Mesendoderm (in vitro differentiated cells): ENCODE results near the gene ZNF618.

Experiments
- DNase-seq: peaks from one replicate; pipeline ENCODE4 v3.0.0; 2013
- H2AK5ac ChIP-seq: 2 replicates; pipeline ENCODE4 v1.6.1; 2013; ENCODE audit warnings: low read length, inconsistent platforms
- H2BK120ac ChIP-seq: 2 replicates; pipeline ENCODE4 v1.6.1; 2013; ENCODE audit warnings: low read depth, mild to moderate bottlenecking, low read length, moderate library complexity, mixed read lengths
- H2BK15ac ChIP-seq: replicated peaks from 2 replicates; pipeline ENCODE4 v1.6.1; 2013; ENCODE audit warnings: low read depth, mild to moderate bottlenecking, moderate library complexity
- H2BK5ac ChIP-seq: 2 replicates; pipeline ENCODE4 v1.6.1; 2013; ENCODE audit warnings: low read length, inconsistent platforms
- H3K18ac ChIP-seq: 2 replicates; pipeline ENCODE4 v1.6.1; 2013; ENCODE audit warnings: mild to moderate bottlenecking, low read length, mixed read lengths
- H3K23ac ChIP-seq: one replicate; pipeline ENCODE4 v1.6.1; 2013; ENCODE audit warnings: low read length
- H3K27ac ChIP-seq: 2 replicates; pipeline ENCODE4 v1.5.1; 2013; ENCODE audit warnings: low read depth, mild to moderate bottlenecking, inconsistent platforms, low read length, moderate library complexity
- H3K27me3 ChIP-seq: 2 replicates; pipeline ENCODE4 v1.6.1; 2013; ENCODE audit warnings: low read length, control low read depth, mild to moderate bottlenecking, inconsistent platforms; ENCODE audit not compliant: insufficient read depth, poor library complexity
- H3K36me3 ChIP-seq: 2 replicates; pipeline ENCODE4 v1.6.1; 2013; ENCODE audit warnings: low read length, inconsistent platforms; ENCODE audit not compliant: control insufficient read depth, insufficient read depth
- H3K4ac ChIP-seq: one replicate; pipeline ENCODE4 v1.6.1; 2013; ENCODE audit warnings: low read depth, mild to moderate bottlenecking, low read length, moderate library complexity
- H3K4me1 ChIP-seq: 2 replicates; pipeline ENCODE4 v1.6.1; 2013; ENCODE audit warnings: low read depth, low read length, inconsistent platforms; ENCODE audit not compliant: control insufficient read depth
- H3K4me2 ChIP-seq: 2 replicates; pipeline ENCODE4 v1.6.1; 2013; ENCODE audit warnings: low read length
- H3K4me3 ChIP-seq: 2 replicates; pipeline ENCODE4 v1.5.1; 2013; ENCODE audit warnings: mild to moderate bottlenecking, low read length
- H3K56ac ChIP-seq: one replicate; pipeline ENCODE4 v1.6.1; 2013; ENCODE audit warnings: low read length
- H3K79me1 ChIP-seq: 2 replicates; pipeline ENCODE4 v1.6.1; 2013; ENCODE audit warnings: low read length, inconsistent platforms
- H3K79me2 ChIP-seq: 2 replicates; pipeline ENCODE4 v1.6.1; 2013; ENCODE audit warnings: mild to moderate bottlenecking, low read length; ENCODE audit not compliant: control insufficient read depth, insufficient read depth
- H3K9ac ChIP-seq: 2 replicates; pipeline ENCODE4 v1.6.1; 2013; ENCODE audit warnings: low read length, inconsistent platforms
- H4K5ac ChIP-seq: one replicate; pipeline ENCODE4 v1.6.1; 2013; ENCODE audit warnings: low read length
- H4K8ac ChIP-seq: one replicate; pipeline ENCODE4 v1.6.1; 2013; ENCODE audit warnings: low read depth, mild to moderate bottlenecking, control low read depth, low read length, moderate library complexity
- WGBS: extraction: QIAGEN DNeasy Blood & Tissue Kit; methylation state at CpG from one replicate; pipeline ENCODE4 v1.1.7; 2013; ENCODE audit warnings: low lambda C conversion rate, missing lambda C conversion rate; ENCODE audit not compliant: insufficient coverage; ENCODE audit errors: extremely low coverage; 5-methylcytosine and 5-hydroxymethylcytosine counted together

ZNF618 gene

GRCh38 chr9:114051706-114052105, 175.6 kb downstream of the ZNF618 start:
- H3K9ac ChIP-seq, result no peak overlapping the region
- H3K4me1 ChIP-seq, result no peaks in the 10 kb centered on the region
- no peak overlapping the region for H3K56ac ChIP-seq
- H2BK120ac ChIP-seq, result no peak overlapping the region
- no peak for DNase-seq
- H4K8ac ChIP-seq, result no peak overlapping the region
- no peaks in the 10 kb centered on the region for H3K79me2 ChIP-seq
- no peak overlapping the region for H3K27ac ChIP-seq
- WGBS, result no CpG with 5 or more reads among the region's 7 CpGs
- no peak overlapping the region for H2AK5ac ChIP-seq
- H3K27me3 ChIP-seq, result no peaks in the 10 kb centered on the region
- H3K36me3 ChIP-seq, result peaks cover 5% of the 10 kb centered on the region
- no peak overlapping the region for H3K23ac ChIP-seq
- H3K79me1 ChIP-seq, result no peaks in the 10 kb centered on the region
- no peak overlapping the region for H3K4ac ChIP-seq
- no peak overlapping the region for H3K18ac ChIP-seq
- no peak overlapping the region for H2BK5ac ChIP-seq
- H4K5ac ChIP-seq, result no peak overlapping the region
- no peak overlapping the region for H3K4me2 ChIP-seq
- no peak overlapping the region for H2BK15ac ChIP-seq
- no peak overlapping the region for H3K4me3 ChIP-seq

GRCh38 chr9:114053246-114054005, 177.3 kb downstream of the ZNF618 start:
- Histone ChIP-seq H4K8ac (no peak overlapping the region), H4K5ac (no peak overlapping the region), H3K79me1 (no peaks in the 10 kb centered on the region), H3K36me3 (peaks cover 5% of the 10 kb centered on the region), H3K4me3 (no peak overlapping the region), H2BK120ac (no peak overlapping the region), H3K4me1 (no peaks in the 10 kb centered on the region), H2BK5ac (no peak overlapping the region), H3K9ac (no peak overlapping the region), H3K4me2 (no peak overlapping the region), H3K56ac (no peak overlapping the region), H3K18ac (no peak overlapping the region), H2BK15ac (no peak overlapping the region), H3K23ac (no peak overlapping the region), H3K27ac (no peak overlapping the region), H3K79me2 (no peaks in the 10 kb centered on the region), H2AK5ac (no peak overlapping the region), H3K4ac (no peak overlapping the region), H3K27me3 (no peaks in the 10 kb centered on the region)
- no CpG with 5 or more reads among the region's 8 CpGs for WGBS
- DNase-seq, result no peak

GRCh38 chr9:114054191-114054690, 178.1 kb downstream of the ZNF618 start:
- WGBS, result no CpG with 5 or more reads among the region's 10 CpGs
- Histone ChIP-seq H4K5ac (no peak overlapping the region), H3K4ac (no peak overlapping the region)

GRCh38 chr9:114055061-114055460, 179.0 kb downstream of the ZNF618 start:
- WGBS, result no CpG with 5 or more reads among the region's 18 CpGs
- no peak overlapping the region for H2AK5ac ChIP-seq
- H2BK120ac ChIP-seq, result no peak overlapping the region

More at GRCh38 chr9:114054191-114054690, 178.1 kb downstream of the ZNF618 start:
- Histone ChIP-seq H3K18ac (no peak overlapping the region), H3K79me1 (no peaks in the 10 kb centered on the region), H2BK120ac (no peak overlapping the region), H2BK5ac (no peak overlapping the region), H3K27ac (no peak overlapping the region), H2AK5ac (no peak overlapping the region), H3K9ac (no peak overlapping the region), H3K79me2 (no peaks in the 10 kb centered on the region), H3K27me3 (no peaks in the 10 kb centered on the region), H4K8ac (no peak overlapping the region), H3K36me3 (peaks cover 4% of the 10 kb centered on the region), H2BK15ac (no peak overlapping the region), H3K4me1 (no peaks in the 10 kb centered on the region), H3K4me3 (no peak overlapping the region), H3K23ac (no peak overlapping the region), H3K4me2 (no peak overlapping the region), H3K56ac (no peak overlapping the region)
- no peak for DNase-seq

GRCh38 chr9:114055894-114056293, 179.8 kb downstream of the ZNF618 start:
- Histone ChIP-seq H2BK5ac (no peak overlapping the region), H3K23ac (no peak overlapping the region), H4K8ac (no peak overlapping the region)

More at GRCh38 chr9:114055061-114055460, 179.0 kb downstream of the ZNF618 start:
- Histone ChIP-seq H2BK15ac (no peak overlapping the region), H3K36me3 (peaks cover 2% of the 10 kb centered on the region), H3K27ac (no peak overlapping the region), H3K18ac (no peak overlapping the region), H4K5ac (no peak overlapping the region), H4K8ac (no peak overlapping the region), H3K4ac (no peak overlapping the region), H2BK5ac (no peak overlapping the region), H3K4me2 (no peak overlapping the region), H3K79me1 (no peaks in the 10 kb centered on the region), H3K56ac (no peak overlapping the region), H3K79me2 (no peaks in the 10 kb centered on the region), H3K4me1 (no peaks in the 10 kb centered on the region), H3K23ac (no peak overlapping the region), H3K9ac (no peak overlapping the region), H3K27me3 (no peaks in the 10 kb centered on the region), H3K4me3 (no peak overlapping the region)
- no peak for DNase-seq

More at GRCh38 chr9:114055894-114056293, 179.8 kb downstream of the ZNF618 start:
- DNase-seq, result no peak
- Histone ChIP-seq H3K27me3 (no peaks in the 10 kb centered on the region), H4K5ac (no peak overlapping the region), H3K79me1 (no peaks in the 10 kb centered on the region), H3K36me3 (peaks cover 2% of the 10 kb centered on the region), H3K4ac (no peak overlapping the region), H3K4me2 (no peak overlapping the region), H3K4me1 (no peaks in the 10 kb centered on the region), H2BK120ac (no peak overlapping the region), H3K27ac (no peak overlapping the region), H3K56ac (no peak overlapping the region), H2AK5ac (no peak overlapping the region), H2BK15ac (no peak overlapping the region), H3K4me3 (no peak overlapping the region), H3K18ac (no peak overlapping the region), H3K9ac (no peak overlapping the region), H3K79me2 (no peaks in the 10 kb centered on the region)
- WGBS, result no CpG with 5 or more reads among the region's 7 CpGs
